Stomach (tissue), 9 donors: Measurements from ENCODE around the gene MAP3K5. TPM values are rescaled to one million over a fixed set of nuclear protein-coding genes. Genes with fewer than 3 reads are reported as not detected.

Source experiments
- DNase-seq, 2 donors: peaks; one replicate each; pipeline versions ENCODE4 v3.0.0 to v3.0.0-alpha.2; 2013 to 2019
- H3K27ac ChIP-seq, 5 donors: fragments of 200-600 bp in 4 of 5; sonication (generic) in 4 of 5; one replicate each; pipeline ENCODE4 v1.5.1; 2013 to 2019; ENCODE audit warnings: mild to moderate bottlenecking in 1 of 5, moderate library complexity in 1 of 5
- H3K27me3 ChIP-seq, 3 donors: fragments of 200-600 bp; sonication (generic); one replicate each; pipeline ENCODE4 v1.5.1; 2017 to 2019; ENCODE audit warnings: mixed run types in 1 of 3
- H3K36me3 ChIP-seq, 4 donors: fragments of 200-600 bp; sonication (generic); 1 replicate in 3 of 4; 2 replicates in 1 of 4; pipeline ENCODE4 v1.5.1; 2016 to 2019
- H3K4me1 ChIP-seq, 4 donors: fragments of 200-600 bp; sonication (generic); one replicate each; pipeline ENCODE4 v1.5.1; 2016 to 2019
- H3K4me3 ChIP-seq, 4 donors: fragments of 200-600 bp; sonication (generic) in 3 of 4; one replicate each; pipeline ENCODE4 v1.5.1; 2016 to 2019; ENCODE audit warnings: mild to moderate bottlenecking in 1 of 4
- H3K9me3 ChIP-seq, 4 donors: fragments of 200-600 bp; sonication (generic); one replicate each; pipeline ENCODE4 v1.5.1; 2016 to 2019
- EP300 ChIP-seq: sonication (generic); formaldehyde crosslinking; IDR thresholded peaks from one replicate; pipeline ENCODE4 v1.6.1; 2017; ENCODE audit warnings: antibody characterized with exemption
- POLR2A ChIP-seq, 4 donors: fragments of 450-650 bp; IDR thresholded peaks; one replicate each; pipeline ENCODE4 v1.6.1; 2016; ENCODE audit warnings: antibody characterized with exemption in 4 of 4, control low read depth in 2 of 4, mild to moderate bottlenecking in 1 of 4, moderate library complexity in 1 of 4
- POLR2AphosphoS5 ChIP-seq, 3 donors: sonication (generic); formaldehyde crosslinking; IDR thresholded peaks; one replicate each; pipeline ENCODE4 v1.6.1; 2016; ENCODE audit warnings: antibody characterized with exemption in 3 of 3
- WGBS, 5 donors: extraction: QIAGEN DNeasy Blood & Tissue Kit in 3 of 5; methylation state at CpG; one replicate each; pipeline versions ENCODE4 v1.1.5 to v1.1.7; 2013 to 2018; 5-methylcytosine and 5-hydroxymethylcytosine counted together
- intact Hi-C: fragments of 100-400 bp; cut with DNase I; formaldehyde crosslinking; loops from one replicate; pipeline ENCODE4 v1.15.1; 2023; ENCODE audit warnings: low total_unique reads
- polyA plus RNA-seq, 3 donors: library from polyadenylated mRNA; stranded (reverse); fragments of 200-250 nt; gene quantifications; one replicate each; pipeline ENCODE4 v1.2.3, GENCODE V29; 2013
- total RNA-seq, 5 donors: library from RNA; depleted of rRNA; stranded (reverse); fragments of >200 nt; gene quantifications; one replicate each; pipeline versions ENCODE4 v1.1.0 to v1.2.3, GENCODE V29; 2014 to 2016
- TF ChIP-seq, protein P1 (sequence below), 7 experiments: fragments of 450-650 bp in 4 of 7; fragments of 200-600 bp in 3 of 7; sonication (generic) in 3 of 7; IDR thresholded peaks; one replicate each; pipeline ENCODE4 v1.5.1; 2016 to 2019; ENCODE audit warnings: antibody characterized with exemption in 7 of 7, control low read depth in 2 of 7, mild to moderate bottlenecking in 1 of 7
- donor health status: healthy with polysubstance abuse.
- donor health status: Bipolar disorder and iron deficiency.
- donor health status: healthy.

Gene MAP3K5
- total and polyA plus RNA-seq, 8 donors: 4.9 to 40.3 (median 23.6) TPM

DNA sequence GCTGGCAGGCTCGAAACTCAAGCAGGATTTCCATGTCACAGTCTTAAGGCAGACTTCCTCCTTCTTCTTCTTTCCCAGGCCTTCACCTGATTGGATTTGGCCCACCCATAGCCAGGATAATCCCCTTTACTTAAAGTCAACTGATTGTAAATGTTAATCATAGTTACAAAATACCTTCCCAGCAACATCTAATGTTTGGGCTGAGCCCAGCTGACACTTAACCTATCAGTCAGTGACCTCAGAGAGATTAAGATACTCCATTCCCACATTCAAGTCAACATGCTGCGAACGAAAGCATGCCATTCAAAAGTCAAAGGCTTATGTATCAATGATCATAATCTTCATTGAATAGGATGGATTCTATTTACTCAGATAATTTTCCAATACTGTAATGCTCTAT lies 258.0 kb downstream of the MAP3K5 start:
- Histone ChIP-seq H3K4me1 (peaks cover 0 to 5% (median under 1%) of the 10 kb centered on the region in 4 donors), H3K4me3 (no peak overlapping the region), H3K36me3 (no peaks in the 10 kb centered on the region), H3K27me3 (no peaks in the 10 kb centered on the region), H3K9me3 (no peaks in the 10 kb centered on the region), H3K27ac (no peak overlapping the region)
- intact Hi-C loops: no loop called here
- DNase-seq: no peak
- WGBS, 5 donors: 65 to 81% (median 75%) methylated on average over 3 of the region's 3 CpGs
- no peak for TF ChIP-seq POLR2AphosphoS5 (IDR thresholded peaks at IDR 0.05)
- TF ChIP-seq POLR2A (IDR thresholded peaks at IDR 0.05): no peak
- no peak for TF ChIP-seq EP300
- TF ChIP-seq, protein P1, sequence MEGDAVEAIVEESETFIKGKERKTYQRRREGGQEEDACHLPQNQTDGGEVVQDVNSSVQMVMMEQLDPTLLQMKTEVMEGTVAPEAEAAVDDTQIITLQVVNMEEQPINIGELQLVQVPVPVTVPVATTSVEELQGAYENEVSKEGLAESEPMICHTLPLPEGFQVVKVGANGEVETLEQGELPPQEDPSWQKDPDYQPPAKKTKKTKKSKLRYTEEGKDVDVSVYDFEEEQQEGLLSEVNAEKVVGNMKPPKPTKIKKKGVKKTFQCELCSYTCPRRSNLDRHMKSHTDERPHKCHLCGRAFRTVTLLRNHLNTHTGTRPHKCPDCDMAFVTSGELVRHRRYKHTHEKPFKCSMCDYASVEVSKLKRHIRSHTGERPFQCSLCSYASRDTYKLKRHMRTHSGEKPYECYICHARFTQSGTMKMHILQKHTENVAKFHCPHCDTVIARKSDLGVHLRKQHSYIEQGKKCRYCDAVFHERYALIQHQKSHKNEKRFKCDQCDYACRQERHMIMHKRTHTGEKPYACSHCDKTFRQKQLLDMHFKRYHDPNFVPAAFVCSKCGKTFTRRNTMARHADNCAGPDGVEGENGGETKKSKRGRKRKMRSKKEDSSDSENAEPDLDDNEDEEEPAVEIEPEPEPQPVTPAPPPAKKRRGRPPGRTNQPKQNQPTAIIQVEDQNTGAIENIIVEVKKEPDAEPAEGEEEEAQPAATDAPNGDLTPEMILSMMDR (IDR thresholded peaks at IDR 0.05): no peak

DNA sequence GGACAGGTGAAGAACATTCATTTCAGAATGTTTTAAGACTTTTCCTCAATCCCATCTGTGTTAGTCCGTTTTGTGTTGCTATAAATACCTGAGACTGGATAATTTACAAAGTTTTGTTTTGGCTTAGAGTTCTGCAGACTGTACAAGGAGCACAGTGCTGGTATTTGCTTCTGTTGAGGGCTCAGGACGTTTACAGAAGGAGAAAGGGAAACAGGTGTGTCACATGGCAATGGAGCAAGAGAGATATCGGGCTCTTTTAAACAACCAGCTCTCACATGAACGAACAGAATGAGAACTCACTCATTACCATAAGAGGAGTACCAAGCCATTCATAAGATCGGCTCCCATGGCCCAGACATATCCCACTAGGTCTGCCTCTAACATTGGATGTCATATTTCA lies 258.8 kb downstream of the MAP3K5 start:
- TF ChIP-seq POLR2A (IDR thresholded peaks at IDR 0.05) (no peak), POLR2AphosphoS5 (IDR thresholded peaks at IDR 0.05) (peak in 1 of 3 donors; percentile 46)
- no peak overlapping the region for H3K4me3 ChIP-seq
- 14 to 38% (median 27%) methylated on average over 5 of the region's 5 CpGs for WGBS, 5 donors

DNA sequence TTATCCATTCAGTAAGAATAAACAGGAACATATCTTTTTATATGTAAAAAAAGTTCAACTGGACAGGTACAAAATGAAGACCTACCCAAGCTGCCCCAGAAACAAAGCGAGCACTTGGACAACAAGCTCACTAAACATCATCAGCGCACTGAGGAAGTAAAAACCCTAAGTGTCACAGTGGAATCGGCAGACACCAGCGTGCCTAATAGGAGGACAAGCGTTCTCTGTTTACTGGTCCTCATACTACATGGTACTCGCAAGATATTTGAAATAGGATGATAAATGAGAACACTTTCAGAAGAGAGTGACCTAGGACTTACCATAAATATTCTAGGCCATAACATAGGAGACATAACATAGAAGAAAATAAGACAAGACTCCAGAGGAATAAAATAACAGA lies 260.2 kb downstream of the MAP3K5 start:
- Histone ChIP-seq H3K9me3 (no peaks in the 10 kb centered on the region), H3K4me3 (no peak overlapping the region), H3K4me1 (peaks cover 0 to 6% (median under 1%) of the 10 kb centered on the region in 4 donors), H3K36me3 (no peaks in the 10 kb centered on the region), H3K27me3 (no peaks in the 10 kb centered on the region), H3K27ac (no peak overlapping the region)
- no peak for TF ChIP-seq POLR2AphosphoS5 (IDR thresholded peaks at IDR 0.05)
- TF ChIP-seq, protein P1 (IDR thresholded peaks at IDR 0.05): no peak
- no peak for TF ChIP-seq EP300
- TF ChIP-seq POLR2A (IDR thresholded peaks at IDR 0.05): no peak
- DNase-seq: no peak
- intact Hi-C loops: no loop called here
- WGBS, 5 donors: 81 to 91% (median 88%) methylated on average over 6 of the region's 6 CpGs

More for the DNA sequence above, 258.8 kb downstream of the MAP3K5 start:
- H3K27me3 ChIP-seq: no peaks in the 10 kb centered on the region
- H3K36me3 ChIP-seq: no peaks in the 10 kb centered on the region
- peaks cover 0 to 5% (median 0%) of the 10 kb centered on the region in 4 donors for H3K4me1 ChIP-seq
- H3K27ac ChIP-seq: no peak overlapping the region
- no peaks in the 10 kb centered on the region for H3K9me3 ChIP-seq
- DNase-seq: peak in 1 of 2 donors; percentile 38
- intact Hi-C loops: no loop called here

DNA sequence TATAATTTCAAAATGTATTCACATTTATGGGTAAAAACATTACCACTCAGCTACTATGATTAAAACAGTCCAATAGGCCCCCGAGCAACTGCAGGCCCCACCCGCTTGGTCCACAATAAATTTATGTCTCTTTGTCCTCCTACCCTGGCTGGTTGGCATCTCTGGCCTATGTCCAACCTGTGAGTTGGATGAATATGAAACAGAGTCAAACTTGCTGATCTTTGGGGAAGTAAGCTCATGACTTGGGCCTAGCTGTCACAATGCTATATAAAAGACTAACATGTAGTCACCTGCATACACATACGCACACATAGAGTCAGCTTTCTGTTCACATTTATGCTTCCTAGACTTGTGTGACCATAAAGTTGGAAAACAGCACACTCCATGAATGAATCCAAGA lies 262.6 kb downstream of the MAP3K5 start:
- no peak for DNase-seq
- Histone ChIP-seq H3K27ac (no peak overlapping the region), H3K36me3 (no peaks in the 10 kb centered on the region), H3K9me3 (no peaks in the 10 kb centered on the region), H3K4me3 (no peak overlapping the region), H3K4me1 (peaks cover 0 to 25% (median 15%) of the 10 kb centered on the region in 4 donors), H3K27me3 (no peaks in the 10 kb centered on the region)
- TF ChIP-seq, protein P1 (IDR thresholded peaks at IDR 0.05): no peak
- TF ChIP-seq POLR2A (IDR thresholded peaks at IDR 0.05) (no peak), EP300 (no peak), POLR2AphosphoS5 (IDR thresholded peaks at IDR 0.05) (no peak)
- intact Hi-C loops: no loop called here
- 80 to 88% (median 86%) methylated on average over 3 of the region's 3 CpGs for WGBS, 5 donors

DNA sequence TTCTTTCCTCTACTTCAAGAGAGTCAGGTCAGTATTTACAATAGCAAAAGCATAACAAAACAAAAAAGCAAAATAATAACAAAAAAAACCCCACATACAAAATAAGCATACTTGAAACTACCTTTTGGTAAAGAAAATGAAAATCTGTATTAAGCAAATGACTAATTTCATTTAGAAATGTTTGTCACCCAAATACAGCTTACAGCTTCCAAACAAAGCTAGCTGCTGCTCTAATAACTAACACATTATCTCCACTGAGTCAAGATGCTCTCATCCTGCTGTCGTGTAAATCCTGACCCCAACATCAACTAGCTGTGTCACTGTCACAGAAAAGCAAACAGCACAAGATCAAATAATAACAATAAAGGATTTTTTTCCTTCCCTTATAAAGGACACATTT lies 263.8 kb downstream of the MAP3K5 start:
- Histone ChIP-seq H3K4me1 (peaks cover 0 to 31% (median 16%) of the 10 kb centered on the region in 4 donors), H3K9me3 (no peaks in the 10 kb centered on the region), H3K36me3 (no peaks in the 10 kb centered on the region), H3K27me3 (no peaks in the 10 kb centered on the region), H3K27ac (no peak overlapping the region), H3K4me3 (no peak overlapping the region)
- intact Hi-C loops: no loop called here
- no peak for DNase-seq
- WGBS, 5 donors: 74 to 88% (median 81%) methylated on average over 1 of the region's 1 CpG
- TF ChIP-seq, protein P1 (IDR thresholded peaks at IDR 0.05): no peak
- TF ChIP-seq POLR2AphosphoS5 (IDR thresholded peaks at IDR 0.05): no peak
- TF ChIP-seq POLR2A (IDR thresholded peaks at IDR 0.05): no peak
- TF ChIP-seq EP300: no peak
